K562 (cell line): ENCODE results near the gene APC2.

Experiments
- E2F4 ChIP-seq: sonication (generic); formaldehyde crosslinking; IDR thresholded peaks from 2 replicates; pipeline ENCODE4 v1.8.0; 2022; ENCODE audit warnings: mild to moderate bottlenecking, low read depth, missing genetic modification reagents
- THAP7 ChIP-seq: fragments of 250-450 bp; sonication (Bioruptor Pico); IDR thresholded peaks from 2 replicates; pipeline ENCODE4 v1.5.0; 2021

- TF ChIP-seq THAP7 (CRISPR knock-in tag) (no peak), E2F4 (CRISPR knock-in tag) (no peak)
Measured at GRCh38 chr19:1505991-1506881, 56.3 kb downstream of the APC2 start.
